CD4-positive, alpha-beta T cell treated with Interleukin-12 subunit alpha and Interleukin-12 subunit beta, for 1 hour (primary cell): ENCODE measurements around the gene ARHGEF17.
"Not testable (repeated sequence)": the region's sequence is repeated elsewhere in the genome, so short reads cannot be mapped to it uniquely, and the experiment has no call there.

ENCODE experiments used
- DNase-seq: peaks from one replicate; pipeline ENCODE4 v3.0.0-alpha.2; 2020

The ARHGEF17 gene, protein sequence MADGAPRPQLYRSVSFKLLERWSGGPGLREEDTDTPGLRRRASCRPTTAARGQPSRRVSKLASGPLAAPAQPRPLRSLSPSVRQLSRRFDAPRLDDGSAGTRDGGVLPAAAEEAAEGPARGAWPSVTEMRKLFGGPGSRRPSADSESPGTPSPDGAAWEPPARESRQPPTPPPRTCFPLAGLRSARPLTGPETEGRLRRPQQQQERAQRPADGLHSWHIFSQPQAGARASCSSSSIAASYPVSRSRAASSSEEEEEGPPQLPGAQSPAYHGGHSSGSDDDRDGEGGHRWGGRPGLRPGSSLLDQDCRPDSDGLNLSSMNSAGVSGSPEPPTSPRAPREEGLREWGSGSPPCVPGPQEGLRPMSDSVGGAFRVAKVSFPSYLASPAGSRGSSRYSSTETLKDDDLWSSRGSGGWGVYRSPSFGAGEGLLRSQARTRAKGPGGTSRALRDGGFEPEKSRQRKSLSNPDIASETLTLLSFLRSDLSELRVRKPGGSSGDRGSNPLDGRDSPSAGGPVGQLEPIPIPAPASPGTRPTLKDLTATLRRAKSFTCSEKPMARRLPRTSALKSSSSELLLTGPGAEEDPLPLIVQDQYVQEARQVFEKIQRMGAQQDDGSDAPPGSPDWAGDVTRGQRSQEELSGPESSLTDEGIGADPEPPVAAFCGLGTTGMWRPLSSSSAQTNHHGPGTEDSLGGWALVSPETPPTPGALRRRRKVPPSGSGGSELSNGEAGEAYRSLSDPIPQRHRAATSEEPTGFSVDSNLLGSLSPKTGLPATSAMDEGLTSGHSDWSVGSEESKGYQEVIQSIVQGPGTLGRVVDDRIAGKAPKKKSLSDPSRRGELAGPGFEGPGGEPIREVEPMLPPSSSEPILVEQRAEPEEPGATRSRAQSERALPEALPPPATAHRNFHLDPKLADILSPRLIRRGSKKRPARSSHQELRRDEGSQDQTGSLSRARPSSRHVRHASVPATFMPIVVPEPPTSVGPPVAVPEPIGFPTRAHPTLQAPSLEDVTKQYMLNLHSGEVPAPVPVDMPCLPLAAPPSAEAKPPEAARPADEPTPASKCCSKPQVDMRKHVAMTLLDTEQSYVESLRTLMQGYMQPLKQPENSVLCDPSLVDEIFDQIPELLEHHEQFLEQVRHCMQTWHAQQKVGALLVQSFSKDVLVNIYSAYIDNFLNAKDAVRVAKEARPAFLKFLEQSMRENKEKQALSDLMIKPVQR (N-terminal part only)

DNA sequence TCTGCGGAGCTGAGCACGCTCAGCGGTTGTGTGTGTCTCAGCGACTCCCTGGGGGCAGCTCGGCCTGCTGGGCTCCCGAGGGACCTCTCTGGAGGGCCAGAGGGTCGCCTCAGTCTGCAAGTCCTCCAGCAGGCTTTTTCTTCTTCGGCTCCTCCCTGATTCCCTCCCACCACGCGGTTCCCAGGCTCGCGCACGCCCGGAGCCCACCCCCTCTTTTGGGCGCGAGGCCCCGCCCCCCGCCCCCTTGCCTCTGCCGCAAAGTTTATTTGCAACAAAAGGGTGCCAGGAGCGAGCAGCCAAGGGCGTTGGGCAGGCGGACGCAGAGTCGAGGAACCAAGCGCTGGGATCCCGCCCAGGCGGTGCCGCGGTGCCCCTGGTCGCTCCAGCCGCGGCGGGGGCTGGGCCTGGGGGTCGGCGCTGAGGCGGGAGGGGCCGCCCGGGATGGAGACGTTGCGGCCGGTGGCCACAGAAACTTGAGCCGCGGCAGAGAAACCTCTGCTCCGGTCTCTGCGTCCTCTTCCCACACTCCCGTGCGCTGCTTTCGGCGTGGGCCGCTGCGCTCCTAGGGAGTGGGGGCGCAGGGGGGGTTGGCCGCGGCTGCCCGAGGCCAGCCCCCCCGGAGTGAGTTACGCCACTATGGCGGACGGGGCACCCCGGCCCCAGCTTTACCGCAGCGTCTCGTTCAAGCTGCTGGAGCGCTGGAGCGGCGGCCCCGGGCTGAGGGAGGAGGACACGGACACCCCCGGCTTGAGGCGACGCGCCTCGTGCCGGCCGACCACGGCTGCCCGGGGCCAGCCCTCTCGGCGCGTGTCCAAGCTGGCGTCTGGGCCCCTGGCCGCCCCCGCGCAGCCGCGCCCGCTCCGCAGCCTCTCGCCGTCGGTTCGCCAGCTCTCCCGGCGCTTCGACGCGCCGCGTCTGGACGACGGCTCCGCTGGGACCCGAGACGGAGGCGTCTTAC is at the start of gene ARHGEF17:
Gene ARHGEF17 (plus strand): TSS at position 274 of the 958 bp plus-strand sequence. CDS start 363 bp downstream, at position 637.
- DNase-seq: no peak

DNA sequence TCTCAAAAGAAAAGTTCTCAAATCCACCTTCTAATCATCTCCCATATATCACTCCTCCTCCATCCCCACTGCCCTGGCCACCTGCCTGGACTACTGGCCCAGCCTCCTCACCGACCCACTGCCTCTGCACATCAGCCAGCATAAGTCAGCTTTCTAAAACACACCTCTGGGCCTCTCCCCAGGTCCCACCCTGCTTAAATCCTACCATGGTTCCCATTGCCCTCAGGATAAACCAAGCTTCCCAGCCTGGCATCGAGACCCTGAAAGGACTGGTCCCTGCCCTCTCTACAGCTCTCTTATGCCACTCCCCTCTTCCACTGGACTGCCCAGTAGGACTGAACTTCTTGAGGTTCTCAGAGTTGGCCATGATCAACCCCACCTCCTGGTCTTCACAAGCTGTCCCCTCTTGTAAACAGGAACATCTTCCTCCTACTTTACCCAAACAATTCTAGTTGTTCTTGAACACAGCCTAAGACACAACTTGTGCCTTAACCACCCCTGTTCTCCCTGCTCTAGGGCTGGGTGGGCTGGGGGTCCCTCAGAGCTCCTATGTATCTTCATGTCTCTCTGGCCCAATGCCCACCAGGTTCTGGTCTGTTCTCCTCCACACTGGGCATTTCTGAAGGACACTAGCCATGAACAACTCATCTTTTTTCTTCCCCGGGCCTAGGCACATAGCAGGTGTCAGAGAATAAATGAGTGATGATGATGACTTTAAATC is 48.5 kb upstream of the ARHGEF17 start:
- no peak for DNase-seq

DNA sequence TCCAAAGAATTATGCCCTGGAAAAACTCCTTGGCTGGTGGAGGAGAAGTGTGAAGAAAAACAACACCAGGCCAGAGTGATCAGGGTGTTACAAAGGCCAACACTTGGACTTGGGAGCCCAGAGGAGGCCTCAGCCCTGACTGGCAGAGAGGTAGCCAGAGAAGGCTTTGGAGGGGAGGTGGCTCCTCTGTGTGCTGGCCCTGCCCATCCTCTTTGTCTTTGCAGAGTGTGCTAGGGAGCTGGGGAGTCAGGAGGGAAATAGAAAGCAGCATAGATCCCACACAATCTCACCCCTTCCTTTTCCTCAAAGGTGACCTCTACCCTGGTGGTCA is 48.0 kb upstream of the ARHGEF17 start:
- DNase-seq: no peak

DNA sequence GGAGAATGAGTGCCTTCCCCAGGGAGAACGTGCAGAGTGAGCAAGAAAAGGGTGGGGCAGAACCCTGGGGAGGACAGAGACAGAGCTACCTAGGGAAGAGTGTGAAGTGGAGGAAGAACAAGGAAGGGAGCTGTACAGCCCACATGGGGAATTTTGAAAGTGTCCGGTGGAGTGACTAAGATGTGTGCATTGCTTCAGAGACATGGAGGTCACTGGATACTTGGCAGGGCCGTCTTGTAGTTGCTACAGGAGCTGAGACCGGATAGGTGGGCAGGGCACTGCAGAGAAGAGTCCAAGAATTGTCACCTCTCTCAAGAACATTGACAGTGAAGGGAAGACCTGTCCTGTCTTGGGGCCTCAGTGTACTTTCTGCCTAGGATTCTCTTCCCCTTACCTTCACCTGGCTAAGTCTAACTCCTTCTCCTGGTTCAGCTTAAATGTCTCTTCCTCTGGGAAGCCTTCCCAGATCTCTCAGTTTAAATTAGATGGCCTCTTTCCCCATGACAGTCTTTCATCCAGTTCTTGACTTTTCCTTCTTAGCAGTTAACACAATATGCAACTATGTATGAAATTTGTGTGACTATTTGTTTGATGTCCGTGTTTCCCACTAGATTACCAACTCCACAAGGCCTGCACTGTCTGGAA is 45.1 kb upstream of the ARHGEF17 start:
- DNase-seq: no peak

DNA sequence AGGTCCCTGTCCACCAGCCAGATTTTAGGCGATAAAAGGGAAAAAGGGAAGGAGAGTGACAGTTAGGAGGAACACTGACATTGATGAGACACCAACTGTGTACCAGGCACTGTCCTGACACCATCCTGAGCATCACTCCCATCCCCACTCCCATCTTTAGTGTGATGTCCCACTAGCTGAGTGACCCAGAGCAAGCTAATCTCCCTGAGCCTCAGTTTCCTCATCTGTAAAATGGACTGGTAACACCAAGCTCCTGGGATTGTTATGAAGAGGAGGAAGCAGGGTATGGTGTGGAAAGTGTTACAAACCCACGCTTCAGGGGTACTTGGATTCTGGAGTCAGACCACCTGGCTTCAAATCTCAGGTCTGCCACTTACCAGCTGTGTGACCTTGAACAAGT is 44.4 kb upstream of the ARHGEF17 start:
- no peak for DNase-seq

DNA sequence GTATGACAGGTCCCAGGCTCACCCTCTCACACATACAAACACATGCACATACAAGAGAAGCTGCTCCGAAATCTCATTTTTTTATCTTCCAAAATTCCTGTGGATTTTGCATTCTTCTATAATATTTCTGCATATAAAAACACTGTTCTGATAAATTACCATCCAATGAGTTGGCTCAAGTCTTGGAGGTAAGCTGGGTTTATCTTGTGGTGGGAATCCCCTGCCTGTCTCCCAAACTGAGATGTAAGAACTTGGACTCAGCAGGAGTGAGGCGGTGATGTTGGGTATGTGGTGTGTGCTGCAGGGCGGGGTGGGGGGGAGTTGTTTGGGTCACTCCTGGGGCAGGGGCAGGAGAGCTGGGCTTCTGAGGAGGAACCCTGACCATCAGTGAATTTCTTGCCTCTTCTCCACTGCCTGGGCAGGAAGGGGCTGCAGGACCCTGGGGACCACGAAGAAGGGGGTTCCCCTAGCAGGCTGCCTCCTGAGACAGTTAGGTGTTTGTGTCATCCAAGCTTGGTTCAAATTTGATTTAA is 42.7 kb upstream of the ARHGEF17 start:
- no peak for DNase-seq

DNA sequence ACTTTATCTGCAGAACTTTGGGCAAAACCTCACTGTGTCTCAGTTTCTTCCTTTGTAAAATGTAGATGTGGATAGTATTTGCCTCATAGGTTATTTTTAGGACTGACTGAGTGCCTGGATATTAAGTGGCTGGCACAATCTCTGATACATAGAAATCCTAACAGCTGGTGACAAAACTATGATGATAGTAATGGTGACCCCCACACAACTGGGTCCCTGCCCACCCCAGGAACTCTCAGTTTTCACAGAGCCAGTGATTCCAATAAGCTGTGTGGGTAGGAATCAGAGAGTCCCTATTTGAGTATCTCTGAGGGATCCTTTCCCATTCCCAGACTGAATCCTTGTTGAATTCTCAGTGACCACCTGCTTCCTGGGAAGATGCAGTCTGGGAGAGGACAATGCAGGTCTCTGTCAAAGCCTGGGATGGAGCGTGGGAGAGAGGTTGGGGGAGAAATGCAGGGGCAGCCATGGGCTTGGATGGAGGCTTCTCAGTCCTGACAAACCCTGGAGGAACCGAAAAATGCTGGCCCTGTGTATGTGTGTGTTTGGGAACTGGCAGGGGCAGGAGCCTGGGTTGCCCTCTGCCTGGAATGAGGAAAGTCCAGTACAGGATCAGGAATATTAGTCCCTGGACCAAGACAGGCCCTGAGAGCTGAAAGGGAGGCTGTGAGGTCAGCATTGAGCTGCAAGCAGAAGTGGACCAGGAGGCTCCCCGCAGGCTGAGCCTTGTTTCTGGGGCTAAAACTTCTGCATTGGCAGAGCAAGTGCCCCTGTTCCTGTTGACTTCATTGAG is 42.0 kb upstream of the ARHGEF17 start:
- DNase-seq: no peak

DNA sequence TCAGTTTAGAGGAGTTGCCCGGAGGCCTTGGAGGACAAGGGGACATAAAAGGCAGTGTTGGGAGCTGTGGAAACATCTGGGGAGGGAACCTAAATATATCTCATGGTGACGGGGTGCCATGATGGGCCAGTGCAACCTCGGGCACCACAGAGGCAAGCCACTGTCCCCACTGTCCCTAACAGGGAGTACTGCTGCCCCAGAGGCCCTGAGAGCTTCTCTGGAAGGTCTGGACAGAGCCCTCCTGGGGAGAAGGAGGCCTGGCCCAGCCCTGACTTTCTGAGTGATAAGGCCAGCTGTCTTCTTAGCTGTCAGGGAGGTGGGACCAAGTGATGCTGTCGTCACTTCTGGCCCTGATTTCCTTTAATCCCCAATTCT is 41.4 kb upstream of the ARHGEF17 start:
- DNase-seq: no peak

DNA sequence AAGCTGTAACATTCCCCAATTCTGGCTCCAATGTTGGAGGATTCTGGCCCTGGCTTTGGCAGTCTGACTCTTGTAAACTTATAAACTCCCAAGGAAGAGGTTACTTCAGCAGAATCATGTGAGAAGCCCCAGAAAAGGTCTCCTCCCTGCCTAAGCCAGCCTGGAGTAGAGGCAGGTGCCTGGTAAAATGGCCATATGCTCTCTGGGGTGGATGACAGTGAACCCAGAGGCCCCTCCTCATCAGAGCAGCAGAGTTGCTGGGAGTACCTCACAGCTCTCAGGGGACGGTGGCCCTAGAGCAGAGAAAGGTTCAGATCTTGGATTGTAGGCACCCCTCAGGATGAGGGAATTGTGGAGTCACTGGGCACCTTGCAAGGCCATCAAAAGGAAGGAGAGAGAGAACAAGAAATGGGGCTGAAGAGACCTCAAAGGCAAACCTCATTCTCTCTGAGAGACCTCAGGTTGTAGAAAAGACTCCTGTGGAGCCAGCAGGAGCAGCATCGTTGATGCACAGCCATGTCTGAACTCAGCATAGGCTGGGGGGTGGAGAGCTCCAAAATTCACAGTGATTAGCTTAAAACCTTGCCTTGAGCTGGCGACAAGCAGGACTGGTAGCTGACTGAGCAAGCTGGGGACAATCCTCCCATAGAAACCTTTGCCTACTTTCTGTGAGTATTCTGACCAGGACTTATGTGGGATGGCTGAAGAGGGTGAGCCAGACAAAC is 40.8 kb upstream of the ARHGEF17 start:
- no peak for DNase-seq

DNA sequence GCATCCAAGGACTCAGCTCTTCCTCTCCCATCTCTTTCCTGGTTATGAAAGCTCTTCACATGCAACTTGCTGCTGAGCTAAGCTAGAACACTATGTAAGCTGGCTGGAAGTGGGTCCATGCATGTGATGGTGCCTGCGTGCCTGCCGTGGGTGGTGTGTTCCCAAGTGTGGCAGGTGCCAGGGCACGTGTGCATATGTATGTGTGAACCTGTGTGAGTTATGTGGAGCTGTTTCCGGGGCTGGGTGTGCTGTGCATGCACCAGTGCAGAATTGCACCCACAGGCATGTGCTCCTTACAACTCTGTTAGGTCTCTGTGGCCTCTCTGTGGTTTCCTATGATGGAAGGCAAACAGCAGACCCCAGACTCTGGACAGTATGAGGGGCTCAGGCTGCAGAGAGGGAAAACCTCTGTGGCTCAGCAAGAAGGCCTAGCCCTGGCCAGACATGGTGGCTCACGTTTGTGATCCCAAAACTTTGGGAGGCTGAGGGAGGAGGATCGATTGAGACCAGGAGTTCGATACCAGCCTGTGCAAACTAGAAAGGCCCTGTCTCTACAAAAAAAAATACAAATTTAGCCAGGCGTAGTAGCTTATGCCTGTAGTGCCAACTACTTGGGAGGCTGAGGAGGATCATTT is 40.1 kb upstream of the ARHGEF17 start:
- no peak for DNase-seq

DNA sequence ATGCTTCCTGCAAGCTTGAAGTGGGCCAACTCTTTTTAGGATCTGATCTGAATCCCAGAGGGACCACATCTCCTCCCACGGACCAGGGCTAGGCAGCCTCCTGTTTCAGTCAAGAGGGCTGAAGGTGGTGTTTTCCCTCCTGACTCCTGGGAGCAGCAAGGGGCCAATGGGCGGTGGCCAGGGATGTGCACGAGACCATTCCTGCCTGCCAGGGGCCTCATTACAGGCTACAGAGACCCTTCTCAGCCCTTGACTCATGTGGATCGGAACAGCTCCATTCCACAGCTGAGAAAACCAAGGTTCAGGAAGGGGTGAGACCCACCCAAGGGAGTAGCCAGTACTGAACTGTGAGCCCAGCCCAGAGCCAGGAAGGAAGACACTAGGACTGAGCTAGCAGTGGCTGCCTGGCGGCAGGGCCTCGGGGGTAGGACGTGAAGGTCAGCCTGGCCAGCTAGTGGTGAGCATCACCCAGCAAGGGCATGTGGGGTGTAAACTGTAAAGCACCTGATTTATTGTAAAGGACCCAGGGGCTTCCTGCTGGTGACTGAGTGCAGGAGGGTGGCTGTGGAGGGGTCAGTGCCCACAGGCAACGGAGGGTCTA is 39.3 kb upstream of the ARHGEF17 start:
- DNase-seq: no peak

DNA sequence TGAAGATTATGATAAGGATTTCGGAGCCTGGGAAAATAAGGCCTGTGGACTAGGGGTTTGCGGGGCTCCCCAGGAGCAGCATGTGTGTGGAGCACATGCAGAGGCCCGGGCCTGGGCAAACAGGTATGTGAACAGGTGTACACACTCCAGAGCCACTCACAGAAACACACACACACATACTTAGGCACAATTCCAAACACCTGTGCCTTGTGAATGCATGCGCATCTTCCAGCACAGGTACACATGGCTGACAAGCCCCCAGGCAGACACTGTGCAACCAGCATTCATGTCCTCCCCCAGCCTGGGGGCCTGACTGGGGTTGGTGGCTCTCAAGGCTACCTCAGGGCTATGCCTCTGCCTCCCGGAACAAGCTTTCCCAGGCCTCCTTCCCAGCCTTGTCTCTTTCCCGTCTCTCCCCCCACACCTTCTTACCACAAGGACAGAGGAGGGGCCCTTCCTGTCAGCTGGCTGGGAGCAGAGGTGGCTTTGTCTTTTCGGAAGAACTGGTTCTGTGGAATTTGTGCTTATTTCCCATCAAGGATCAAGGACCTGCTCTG is 38.5 kb upstream of the ARHGEF17 start:
- no peak for DNase-seq

DNA sequence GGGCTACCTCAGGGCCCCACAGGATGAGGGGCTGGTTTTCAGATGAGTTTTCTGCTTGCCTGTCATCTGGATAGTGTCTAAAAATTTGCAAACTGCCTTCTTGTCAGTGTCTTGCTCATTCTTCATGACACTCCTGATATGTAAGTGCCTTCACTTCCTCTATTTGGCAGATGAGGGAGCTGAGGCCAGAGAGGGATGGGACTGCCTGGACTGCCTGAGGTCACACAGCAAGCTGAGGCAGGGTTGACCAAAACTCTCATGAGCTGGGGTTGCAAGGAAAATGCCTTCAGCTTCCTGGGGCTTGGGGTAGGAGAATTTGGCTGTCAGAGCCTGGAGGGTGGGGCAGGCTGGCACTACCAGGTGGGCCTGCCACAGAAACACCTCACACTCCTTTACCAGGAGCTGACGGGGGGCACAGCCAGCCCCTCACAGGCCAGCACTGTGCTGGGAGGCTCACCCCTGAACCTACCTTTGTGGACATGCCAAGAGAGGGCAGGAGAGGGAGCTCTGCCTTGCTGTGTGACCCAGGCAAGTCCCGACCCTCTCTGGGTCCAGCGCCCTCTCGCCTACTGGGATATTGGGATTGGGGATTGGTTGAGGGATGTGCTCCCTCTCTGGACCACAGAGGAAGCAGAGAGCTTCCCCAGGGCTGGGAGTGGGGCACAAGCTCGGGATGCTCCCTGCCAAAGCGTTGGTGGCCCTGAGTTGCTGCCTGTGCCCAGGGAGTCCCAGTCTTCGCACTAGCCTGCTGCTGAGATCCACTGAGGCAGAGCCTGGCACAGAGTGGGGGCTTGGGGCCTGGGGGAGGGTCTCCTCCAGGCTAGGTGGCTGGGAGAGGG is 37.8 kb upstream of the ARHGEF17 start:
- DNase-seq: no peak

DNA sequence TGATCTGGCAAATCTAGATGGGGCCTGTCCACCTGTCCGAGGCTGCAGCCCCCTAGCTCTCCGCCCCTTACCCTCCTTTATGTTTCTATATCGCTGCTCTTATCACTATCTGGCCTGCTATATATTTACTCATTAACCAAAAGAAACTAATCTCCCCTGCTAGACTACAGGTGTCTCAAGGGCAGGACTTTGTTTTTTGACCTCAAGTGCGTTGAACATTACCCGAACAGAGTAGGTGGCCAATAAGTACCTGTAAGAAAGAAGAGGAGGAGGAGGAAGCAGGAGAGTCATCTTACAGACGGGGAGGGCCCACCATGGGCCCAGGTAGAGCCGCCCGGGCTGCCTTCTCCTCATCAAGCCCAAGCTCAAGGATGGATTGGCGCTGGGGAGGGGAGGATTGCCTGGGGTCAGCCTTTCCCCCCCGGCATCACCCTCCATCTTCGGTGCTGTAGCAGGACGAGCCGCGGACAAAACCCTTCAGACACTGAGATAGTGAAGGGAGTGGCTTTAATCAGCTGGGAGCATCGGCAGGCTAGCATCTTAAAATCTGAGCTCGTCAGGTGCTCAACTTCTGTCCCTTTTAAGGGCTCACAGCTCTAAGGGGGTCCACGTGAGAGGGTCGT is 37.1 kb upstream of the ARHGEF17 start:
- no peak for DNase-seq

DNA sequence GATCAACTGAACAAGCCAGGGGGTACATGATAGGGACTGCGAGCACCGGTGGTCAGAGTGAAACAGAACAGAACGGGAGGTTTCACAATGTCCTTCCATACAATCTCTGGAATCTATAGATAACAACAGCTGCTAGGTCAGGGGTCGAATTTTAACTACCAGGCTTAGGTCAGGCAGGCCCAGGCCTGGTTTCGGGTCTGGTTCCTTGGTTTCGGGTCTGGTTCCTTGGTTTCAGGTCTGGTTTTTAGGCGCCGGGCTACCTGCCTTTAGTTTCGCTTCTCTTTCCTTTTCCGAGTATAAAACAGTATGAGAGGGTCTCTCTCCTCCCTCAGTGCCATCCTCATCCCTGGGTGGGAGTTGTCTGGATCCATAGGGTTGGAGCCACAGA is 36.6 kb upstream of the ARHGEF17 start:
- DNase-seq: not testable (repeated sequence)

DNA sequence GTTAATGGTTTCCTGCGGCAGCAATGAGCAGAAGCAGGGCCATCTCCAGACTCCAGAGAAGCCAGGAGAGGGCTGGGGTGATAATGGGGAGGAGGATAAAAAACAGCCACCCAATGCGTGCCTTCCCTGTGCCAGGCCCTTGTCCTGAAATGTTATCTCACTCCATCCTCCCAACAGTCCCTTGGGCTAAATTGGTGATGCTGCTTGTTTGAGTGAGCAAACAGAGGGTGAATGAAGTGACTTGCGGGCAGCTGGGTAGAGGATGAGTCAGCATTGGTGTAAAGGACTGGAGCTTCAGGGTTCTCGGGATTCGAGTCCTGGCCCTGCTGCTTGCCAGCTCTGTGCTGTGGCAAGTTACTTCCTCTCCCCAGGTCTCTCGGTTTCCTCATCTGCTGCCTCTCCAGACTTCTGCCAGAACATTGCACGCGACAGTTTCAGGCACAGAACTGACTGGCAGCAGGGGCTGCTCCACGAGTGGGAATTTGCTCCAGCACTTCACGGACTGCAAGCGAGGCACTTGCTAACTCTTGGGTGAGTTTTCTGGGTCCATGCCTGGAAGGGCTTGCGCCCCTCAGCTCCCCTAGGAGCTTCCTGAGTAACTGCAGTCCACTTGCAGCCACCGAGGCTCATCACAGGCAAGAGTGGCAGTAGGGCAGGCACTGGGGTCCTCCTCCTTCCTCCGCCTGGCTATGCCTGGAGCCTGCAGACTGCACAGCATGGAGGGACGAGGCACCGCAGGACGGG is 36.0 kb upstream of the ARHGEF17 start, which contains the start of gene P2RY6:
Gene P2RY6 (plus strand): TSS at position 403 of the 744 bp plus-strand sequence. CDS start 24,181 bp downstream, outside the sequence.
- no peak for DNase-seq
